HG02885 (cell line): Measurements from ENCODE around the gene GALNT4.

ENCODE experiments used
- ATAC-seq: cut with Tn5 transposase; IDR thresholded peaks from one replicate; pipeline ENCODE4 v1.9.1; 2021; ENCODE audit warnings: mild to moderate bottlenecking; ENCODE audit not compliant: unreplicated experiment, poor library complexity

Gene GALNT4

GRCh38 chr12:89538897-89539296 is 14.3 kb upstream of the GALNT4 start:
- ATAC-seq = no peak

DNA sequence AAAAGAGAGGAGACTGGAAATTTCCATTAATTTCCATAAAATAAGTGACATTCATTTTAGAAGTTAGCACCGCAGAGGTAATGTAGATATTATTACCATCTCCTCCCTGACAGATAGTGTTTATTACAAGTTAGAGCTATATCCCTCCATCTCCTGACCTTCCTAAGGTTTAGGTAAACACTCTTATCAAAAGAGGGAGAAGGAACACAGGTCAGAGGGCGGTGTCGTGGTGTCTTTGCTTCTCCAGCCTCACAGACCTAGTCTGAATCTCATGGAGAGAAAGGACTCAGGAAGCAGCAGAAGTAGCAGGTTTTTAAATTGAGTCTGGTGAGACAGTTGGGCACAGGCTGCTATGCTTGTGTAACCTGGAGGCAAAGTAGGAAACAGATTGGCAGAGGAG is 12.8 kb upstream of the GALNT4 start:
- ATAC-seq = no peak

DNA sequence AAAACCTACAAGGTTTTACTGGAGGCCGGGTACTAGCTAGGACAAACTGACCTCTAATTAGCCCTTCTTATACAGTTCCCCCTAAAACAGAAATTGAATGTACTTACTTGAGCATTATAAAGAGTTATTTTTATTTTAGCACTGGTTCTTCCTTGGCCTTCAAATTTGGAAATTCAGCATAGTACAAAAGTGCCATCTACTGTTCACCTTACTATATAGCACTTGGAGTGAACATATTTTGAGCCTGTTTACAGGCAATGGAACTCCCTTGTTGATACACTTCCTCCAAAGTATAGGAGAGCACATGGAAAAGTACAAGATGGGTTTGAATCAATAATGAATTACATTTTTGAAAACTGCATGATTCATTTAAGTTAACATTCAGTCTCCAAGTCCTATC is 5.1 kb upstream of the GALNT4 start:
- ATAC-seq = peak; percentile 24

GRCh38 chr12:89528434-89528833 is 3.8 kb upstream of the GALNT4 start:
- no peak for ATAC-seq

- peak; percentile 68 for ATAC-seq
These were observed 1.5 kb upstream of the GALNT4 start, which contains the start of gene POC1B for GRCh38 chr12:89525824-89526770. Gene POC1B, minus strand, starts transcription at chr12:89526047. Its CDS starts 152 bp downstream, at chr12:89525895.

DNA sequence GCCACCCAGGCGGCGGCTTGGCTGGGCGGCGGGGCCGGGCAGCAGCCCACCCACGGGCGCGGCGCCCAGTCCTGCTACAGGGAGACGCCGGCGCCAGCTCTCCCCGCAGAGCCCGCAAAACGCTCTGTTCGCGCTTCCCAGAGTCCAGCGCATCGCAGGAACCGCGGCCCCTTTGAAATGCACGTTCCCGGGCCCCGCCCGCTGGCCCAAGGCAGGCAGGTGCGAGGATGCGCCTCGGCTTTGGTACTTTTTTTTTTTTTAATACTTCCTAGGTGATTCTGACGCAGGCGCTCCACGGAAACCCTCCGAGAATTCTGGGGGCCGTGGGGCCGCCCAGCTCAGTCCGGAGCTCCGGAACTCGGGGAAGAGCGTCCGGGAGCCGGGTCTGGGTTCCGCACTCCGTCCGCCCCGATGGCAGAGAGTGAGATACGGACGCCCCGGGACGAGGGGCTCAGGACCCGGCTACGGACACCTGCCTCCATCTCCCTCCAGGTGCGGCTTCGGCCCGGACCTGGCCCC is 768 bp upstream of the GALNT4 start:
- ATAC-seq = peak; percentile 32

GRCh38 chr12:89523843-89524540 is 604 bp downstream of the GALNT4 start:
- ATAC-seq = no peak

DNA sequence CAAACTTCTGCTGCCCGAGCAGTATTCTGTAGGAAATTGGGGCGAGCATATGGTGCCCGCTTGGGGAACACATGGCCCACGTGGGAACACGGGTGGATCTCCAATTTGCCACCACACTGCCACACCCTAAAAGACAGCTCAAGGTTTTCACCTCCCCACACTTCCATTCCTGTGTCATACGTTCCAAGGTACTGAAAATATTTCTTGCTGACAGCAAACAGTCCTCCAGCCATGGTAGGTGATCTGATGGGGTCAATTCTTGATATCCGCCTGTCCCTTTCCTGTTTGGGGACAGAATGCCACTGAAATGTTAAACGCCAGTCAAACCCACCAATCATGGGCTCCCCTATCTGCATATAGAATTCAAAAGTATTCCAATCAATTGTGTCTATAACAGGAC is 1.2 kb downstream of the GALNT4 start:
- ATAC-seq = no peak

DNA sequence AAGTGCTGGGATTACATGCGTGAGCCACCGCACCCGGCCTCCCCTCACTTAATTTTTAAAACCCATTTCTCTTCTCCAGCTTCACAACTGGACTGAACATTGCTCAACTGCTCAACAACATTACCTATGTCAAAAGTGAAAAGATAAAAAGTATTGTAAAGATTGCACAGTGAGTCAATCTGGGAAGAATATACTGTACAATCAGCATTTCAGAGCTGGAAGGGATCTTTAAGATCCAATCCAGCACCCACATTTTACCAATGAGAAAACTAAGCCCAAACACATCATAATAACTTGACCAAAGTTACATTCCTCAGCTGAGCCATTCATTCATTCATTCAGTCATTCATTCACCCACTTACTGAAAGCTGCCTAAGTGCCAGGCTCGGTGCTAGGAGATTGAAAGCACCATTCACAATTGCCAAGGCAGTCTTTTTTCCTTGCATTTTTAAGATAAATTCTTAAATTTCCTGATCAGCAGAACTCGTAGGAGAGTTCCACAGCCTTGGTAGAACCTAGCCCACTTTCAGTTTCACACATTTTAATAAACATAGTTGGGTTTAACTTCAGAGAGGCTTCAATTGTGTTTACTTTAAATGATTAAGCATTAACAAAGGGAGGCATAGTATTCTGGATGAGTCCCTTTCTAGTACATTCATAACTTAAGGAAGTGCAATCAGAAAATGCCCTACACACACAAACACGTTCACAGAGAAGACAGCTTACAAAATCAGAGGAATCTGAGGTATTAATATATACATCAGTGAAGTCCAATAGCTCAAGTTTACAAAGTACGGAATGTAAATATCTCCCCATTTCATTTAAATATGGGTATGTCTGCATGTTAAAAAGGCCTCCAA is 3.0 kb downstream of the GALNT4 start:
- no peak for ATAC-seq

DNA sequence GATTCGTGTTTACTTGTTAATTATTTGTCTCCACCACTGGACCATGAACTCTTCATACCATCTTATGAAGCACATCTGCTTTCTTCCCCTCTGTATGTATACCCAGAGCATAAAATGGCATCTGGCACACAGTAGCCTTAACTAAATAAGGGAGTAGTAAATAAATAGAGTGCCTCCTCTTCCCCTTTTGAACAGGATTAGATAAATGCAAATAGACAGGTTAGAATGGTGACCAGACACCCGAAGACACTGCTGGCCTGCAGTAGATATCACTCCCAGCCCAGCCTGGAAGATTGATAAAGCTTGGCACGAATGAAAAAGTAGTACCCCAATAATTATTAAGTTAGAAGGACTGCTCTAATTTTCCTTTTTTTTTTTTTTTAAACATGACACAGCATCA is 6.9 kb downstream of the GALNT4 start:
- no peak for ATAC-seq

DNA sequence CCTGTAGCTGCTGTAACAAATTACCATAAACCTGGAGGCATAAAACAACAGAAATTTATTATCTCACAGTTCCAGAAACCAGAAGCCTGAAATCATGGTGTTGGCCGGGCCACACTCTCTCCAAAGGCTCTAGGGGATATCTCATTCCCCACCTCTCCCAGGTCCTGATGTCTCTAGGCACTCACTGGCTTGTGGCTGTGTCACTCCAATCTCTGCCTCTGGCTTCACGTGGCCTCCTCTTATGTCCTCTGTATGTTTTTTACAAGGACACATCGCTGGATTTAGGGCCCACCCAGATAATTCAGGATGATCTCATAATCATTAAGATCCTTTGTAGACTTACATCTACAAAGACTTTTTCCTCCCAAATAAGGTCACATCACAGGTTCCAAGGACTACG is 8.0 kb downstream of the GALNT4 start:
- ATAC-seq = no peak

DNA sequence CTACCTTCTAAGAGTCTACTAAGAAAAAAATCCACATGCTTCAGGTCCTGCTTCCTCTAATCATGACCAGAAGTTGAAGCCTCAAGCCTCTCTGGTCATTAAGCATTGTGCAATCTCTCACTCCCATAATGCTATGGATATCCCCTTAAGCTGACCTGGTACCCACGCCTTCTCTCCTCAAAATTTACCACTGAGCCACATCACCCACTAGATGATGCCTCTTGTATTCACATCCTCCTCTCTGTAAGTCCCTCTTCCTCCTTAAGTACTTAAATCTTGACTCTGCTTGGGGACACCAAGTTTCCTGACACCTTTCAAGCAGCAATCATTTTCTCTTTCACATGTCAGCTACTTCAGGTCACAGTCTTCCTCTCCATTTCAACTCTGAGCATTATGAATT is 9.8 kb downstream of the GALNT4 start:
- ATAC-seq = peak; percentile 76

- no peak for ATAC-seq
These were observed 11.1 kb downstream of the GALNT4 start for GRCh38 chr12:89513544-89513943.

- ATAC-seq = no peak
These were observed 17.4 kb downstream of the GALNT4 start for GRCh38 chr12:89507015-89507824.

- ATAC-seq = no peak
These were observed 18.5 kb downstream of the GALNT4 start for GRCh38 chr12:89506050-89506449.

DNA sequence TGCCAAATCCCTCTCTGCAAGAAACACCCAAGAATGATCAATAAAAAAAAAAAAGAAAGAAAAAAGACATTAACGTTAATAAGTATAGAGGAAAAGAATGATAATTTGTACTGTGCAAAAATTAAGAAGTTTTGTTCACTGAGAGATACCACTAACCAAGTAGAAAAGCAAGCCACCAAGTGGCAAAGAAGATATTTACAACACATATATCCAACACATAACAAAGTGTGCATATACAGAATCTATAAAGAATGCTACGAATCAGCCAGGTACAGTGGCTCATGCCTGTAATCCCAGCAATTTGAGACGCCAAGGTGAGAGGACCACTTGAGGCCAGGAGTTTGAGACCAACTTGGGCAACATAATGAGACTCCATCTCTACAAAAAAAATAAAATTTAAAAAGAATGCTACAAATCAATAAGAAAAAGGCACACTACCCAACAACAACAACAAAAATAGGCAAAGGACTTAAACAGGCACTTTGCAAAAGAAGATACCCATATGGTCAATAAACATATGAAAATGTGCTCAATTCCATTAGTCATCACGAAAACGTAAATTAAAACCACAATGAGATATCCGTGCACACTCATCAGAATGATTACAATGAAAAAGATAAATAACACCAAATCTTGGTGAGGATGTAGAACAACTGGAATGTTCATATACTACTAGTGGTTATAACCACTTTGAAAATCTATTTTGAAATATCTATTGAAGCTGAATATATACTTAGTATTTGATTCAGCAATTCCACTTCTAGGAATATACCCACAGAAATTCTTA is 19.8 kb downstream of the GALNT4 start:
- ATAC-seq = no peak

DNA sequence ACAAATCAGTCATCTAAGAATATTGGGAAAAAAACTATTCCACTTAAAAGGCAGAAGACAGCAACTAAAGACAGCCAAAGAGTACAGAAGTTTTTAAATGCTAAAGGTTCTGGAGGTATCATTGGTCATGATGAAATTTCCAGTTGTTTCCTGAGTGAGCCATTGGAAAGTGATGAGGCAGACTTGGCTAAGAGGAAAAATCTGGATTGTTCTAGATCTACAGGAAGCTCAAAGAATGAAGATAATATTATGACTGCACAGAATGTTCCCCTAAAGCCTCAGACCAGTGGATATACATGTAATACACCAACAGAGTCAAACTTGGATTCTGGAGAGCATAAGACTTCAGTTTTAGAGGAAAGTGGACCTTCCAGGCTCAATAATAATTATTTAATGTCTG is 22.8 kb downstream of the GALNT4 start:
- no peak for ATAC-seq

DNA sequence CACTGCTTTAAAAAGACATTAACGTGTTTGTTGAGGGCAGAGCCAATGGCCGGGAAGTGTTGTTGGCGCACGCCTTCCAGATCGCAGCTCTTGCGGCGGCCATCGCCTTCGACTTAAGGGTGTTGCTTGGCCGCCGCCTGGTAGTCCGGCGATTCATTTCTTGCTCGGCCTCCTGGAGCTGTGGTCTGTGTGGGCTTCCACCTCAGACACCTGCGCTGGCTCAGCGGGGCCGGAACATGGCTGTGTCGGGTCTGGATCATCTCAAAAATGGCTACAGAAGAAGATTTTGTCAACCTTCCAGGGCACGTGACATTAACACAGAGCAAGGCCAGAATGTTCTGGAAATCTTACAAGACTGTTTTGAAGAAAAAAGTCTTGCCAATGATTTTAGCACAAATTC is 24.7 kb downstream of the GALNT4 start:
- ATAC-seq = no peak

GRCh38 chr12:89497467-89497866 is 27.1 kb downstream of the GALNT4 start:
- no peak for ATAC-seq
